Measurements from ENCODE around the gene NFATC2IP.

The NFATC2IP gene

DNA sequence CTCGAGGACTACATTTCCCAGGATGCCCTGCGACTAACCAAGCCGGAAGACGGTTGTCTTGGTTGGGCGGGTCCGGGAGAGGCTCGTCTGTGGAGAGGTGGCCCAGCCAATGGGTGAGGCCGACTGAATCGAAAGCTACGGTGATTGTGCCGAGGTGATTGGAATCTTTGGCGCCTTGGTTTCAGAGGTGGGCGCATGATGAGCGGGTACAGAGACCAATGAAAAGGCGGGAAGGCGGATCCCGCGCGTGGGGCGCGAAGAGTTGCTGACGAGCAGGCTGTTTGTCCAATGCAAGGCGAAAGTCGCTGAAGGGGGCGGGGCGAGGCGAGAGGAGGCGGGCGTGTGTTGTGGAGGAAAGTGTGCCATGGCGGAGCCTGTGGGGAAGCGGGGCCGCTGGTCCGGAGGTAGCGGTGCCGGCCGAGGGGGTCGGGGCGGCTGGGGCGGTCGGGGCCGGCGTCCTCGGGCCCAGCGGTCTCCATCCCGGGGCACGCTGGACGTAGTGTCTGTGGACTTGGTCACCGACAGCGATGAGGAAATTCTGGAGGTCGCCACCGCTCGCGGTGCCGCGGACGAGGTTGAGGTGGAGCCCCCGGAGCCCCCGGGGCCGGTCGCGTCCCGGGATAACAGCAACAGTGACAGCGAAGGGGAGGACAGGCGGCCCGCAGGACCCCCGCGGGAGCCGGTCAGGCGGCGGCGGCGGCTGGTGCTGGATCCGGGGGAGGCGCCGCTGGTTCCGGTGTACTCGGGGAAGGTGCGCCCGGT lies at the start of gene NFATC2IP:
NFATC2IP (plus strand) TSS at position 290 of the 762 bp plus-strand sequence; CDS start at position 365, 75 bp downstream.
- ChIA-PET POLR2A (ENCODE audit: low non-redundant PET) (no interaction called here), CTCF (no interaction called here)
- TF ChIP-seq, protein P1, sequence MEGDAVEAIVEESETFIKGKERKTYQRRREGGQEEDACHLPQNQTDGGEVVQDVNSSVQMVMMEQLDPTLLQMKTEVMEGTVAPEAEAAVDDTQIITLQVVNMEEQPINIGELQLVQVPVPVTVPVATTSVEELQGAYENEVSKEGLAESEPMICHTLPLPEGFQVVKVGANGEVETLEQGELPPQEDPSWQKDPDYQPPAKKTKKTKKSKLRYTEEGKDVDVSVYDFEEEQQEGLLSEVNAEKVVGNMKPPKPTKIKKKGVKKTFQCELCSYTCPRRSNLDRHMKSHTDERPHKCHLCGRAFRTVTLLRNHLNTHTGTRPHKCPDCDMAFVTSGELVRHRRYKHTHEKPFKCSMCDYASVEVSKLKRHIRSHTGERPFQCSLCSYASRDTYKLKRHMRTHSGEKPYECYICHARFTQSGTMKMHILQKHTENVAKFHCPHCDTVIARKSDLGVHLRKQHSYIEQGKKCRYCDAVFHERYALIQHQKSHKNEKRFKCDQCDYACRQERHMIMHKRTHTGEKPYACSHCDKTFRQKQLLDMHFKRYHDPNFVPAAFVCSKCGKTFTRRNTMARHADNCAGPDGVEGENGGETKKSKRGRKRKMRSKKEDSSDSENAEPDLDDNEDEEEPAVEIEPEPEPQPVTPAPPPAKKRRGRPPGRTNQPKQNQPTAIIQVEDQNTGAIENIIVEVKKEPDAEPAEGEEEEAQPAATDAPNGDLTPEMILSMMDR (conservative IDR thresholded peaks at IDR 0.05; ENCODE audit: low read depth) = no peak
- DNase-seq (ENCODE audit: low spot score) = peak; percentile 100
- peak within 1 kb of the TSS; percentile 84 for H3K27ac ChIP-seq

DNA sequence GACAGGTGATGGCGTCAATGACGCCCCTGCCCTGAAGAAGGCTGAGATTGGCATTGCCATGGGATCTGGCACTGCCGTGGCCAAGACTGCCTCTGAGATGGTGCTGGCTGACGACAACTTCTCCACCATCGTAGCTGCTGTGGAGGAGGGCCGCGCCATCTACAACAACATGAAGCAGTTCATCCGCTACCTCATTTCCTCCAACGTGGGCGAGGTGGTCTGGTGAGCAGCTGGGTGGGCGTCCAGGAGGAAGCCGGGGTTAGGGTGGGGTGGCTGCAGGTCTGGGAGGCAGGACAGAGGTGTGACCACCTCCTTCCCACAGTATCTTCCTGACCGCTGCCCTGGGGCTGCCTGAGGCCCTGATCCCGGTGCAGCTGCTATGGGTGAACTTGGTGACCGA lies 48.9 kb upstream of the NFATC2IP start:
- no peak overlapping the region for H3K27ac ChIP-seq
- TF ChIP-seq, protein P1 (conservative IDR thresholded peaks at IDR 0.05; ENCODE audit: low read depth) = no peak
- DNase-seq (ENCODE audit: low spot score) = no peak
- ChIA-PET POLR2A (ENCODE audit: low non-redundant PET) (no interaction called here), CTCF (no interaction called here)

DNA sequence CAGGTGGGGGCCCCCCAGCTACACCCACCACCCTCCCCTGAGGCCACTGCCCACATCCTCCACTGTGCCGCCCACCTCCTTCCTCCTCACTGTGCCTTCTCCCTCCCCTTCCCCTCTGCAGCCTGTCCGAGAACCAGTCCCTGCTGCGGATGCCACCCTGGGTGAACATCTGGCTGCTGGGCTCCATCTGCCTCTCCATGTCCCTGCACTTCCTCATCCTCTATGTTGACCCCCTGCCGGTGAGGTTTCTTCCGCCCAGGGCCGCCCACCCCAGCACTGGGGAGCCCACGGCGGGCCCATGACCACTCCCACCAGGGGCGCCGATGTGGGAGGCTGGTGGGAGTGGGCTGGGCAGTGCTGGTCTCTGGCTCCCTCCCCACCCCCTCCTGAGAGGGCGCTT lies 47.8 kb upstream of the NFATC2IP start:
- ChIA-PET CTCF (no interaction called here), POLR2A (ENCODE audit: low non-redundant PET) (no interaction called here)
- TF ChIP-seq, protein P1 (conservative IDR thresholded peaks at IDR 0.05; ENCODE audit: low read depth) = no peak
- no peak overlapping the region for H3K27ac ChIP-seq
- DNase-seq (ENCODE audit: low spot score) = no peak

DNA sequence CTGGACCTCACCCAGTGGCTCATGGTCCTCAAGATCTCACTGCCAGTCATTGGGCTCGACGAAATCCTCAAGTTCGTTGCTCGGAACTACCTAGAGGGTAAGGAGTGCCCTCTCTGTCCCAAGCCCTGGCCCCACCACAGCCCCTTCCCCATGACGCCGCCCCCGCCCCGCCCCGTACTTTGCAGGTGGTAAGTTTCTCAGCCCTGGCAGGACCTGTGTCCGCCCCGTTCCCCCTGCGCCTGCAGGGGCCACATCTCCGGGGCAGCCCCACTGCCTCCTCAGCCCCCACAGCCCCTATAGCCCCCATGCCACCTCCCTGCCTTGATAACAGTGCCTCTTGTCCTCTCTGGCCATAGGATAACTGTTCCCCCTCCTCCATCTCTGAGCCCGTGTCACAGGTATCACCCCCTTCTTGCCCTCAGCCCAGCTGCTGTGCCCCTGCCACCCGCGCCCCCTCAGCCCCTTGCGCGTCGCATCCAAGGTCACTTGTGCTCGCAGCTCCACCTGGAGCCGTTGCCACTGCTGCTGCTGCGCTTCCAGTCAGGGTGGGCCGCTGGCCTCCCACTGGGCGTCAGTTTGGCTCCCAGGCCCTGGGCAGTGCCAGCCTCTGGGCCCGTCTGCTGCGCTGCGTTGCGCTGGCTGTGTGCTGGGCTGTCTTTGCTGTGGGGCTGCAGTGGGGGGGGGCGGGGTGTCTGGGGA lies 47.2 kb upstream of the NFATC2IP start:
- H3K27ac ChIP-seq = no peak overlapping the region
- ChIA-PET POLR2A (ENCODE audit: low non-redundant PET) (no interaction called here), CTCF (interaction anchor here (0.9 kb wide), 1 partner anchor 20 kb away, joined by 3 read pairs; no protein-coding TSS in a partner anchor)
- TF ChIP-seq, protein P1 (conservative IDR thresholded peaks at IDR 0.05; ENCODE audit: low read depth) = no peak
- no peak for DNase-seq (ENCODE audit: low spot score)

DNA sequence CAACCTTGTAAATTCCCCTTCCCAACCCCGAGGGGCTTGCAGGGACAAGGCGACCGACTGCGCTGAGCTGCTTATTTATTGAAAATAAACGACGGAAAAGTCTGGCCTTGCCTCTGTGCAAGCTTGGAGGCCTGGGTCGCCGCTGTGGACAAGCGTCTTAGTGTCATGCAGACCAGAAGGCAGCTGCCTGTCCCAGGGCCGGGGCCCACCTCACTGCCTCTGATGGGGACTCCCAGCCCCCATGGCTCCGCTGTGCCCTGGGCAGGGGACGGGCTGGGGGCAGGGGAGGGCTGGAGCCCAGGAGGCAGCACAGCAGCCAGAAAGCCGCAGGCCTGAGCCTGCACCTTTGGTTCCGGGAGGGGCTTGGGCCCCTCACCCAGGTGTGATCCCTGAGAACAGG lies 46.4 kb upstream of the NFATC2IP start:
- no peak overlapping the region for H3K27ac ChIP-seq
- TF ChIP-seq, protein P1 (conservative IDR thresholded peaks at IDR 0.05; ENCODE audit: low read depth) = no peak
- no peak for DNase-seq (ENCODE audit: low spot score)
- ChIA-PET POLR2A (ENCODE audit: low non-redundant PET) (no interaction called here), CTCF (no interaction called here)

DNA sequence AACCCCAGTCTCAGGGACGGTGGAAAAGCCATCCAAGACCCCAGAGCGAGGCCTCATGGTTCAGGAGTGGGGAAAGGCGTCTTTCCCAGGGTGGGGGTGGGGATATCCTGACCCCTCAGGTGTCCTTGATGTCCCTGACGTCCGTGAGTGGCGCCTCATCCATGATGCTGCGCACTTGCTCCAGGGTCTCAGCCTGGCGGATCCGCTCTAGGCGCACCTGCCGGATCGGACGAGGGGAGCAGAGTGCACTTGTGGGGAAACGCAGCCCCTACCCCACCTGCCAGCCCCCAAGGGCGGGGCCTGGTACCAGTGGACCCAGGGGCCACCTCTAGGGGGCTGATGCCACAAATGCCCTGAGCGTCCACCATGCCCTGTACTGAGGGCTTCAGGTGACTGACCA lies 45.9 kb upstream of the NFATC2IP start:
- no peak overlapping the region for H3K27ac ChIP-seq
- no peak for DNase-seq (ENCODE audit: low spot score)
- ChIA-PET CTCF (no interaction called here), POLR2A (ENCODE audit: low non-redundant PET) (no interaction called here)
- TF ChIP-seq, protein P1 (conservative IDR thresholded peaks at IDR 0.05; ENCODE audit: low read depth) = no peak
